HCT116 (cell line): ENCODE measurements around the gene CCDC92B. TPM values are rescaled to one million over a fixed set of nuclear protein-coding genes. Genes with fewer than 3 reads are reported as not detected.

Source experiments
- ATAC-seq: fragments of 200-7000 bp; cut with Tn5 transposase; 2 replicates; pipeline ENCODE4 v1.9.1; 2020; ENCODE audit warnings: mild to moderate bottlenecking, moderate library complexity
- BruUV-seq: library from RNA; stranded (reverse); fragments of 400-500 nt; replicated peaks from 2 replicates; lab custom pipeline; 2021; lab: Mats Ljungman, UMichigan
- CTCF ChIA-PET: fragments of 300-600 bp; sonication (Branson Sonifier 250); formaldehyde crosslinking; loops from one replicate; lab custom pipeline; 2021; ENCODE audit warnings: antibody characterized with exemption; lab: Charles Lee
- POLR2A ChIA-PET: fragments of 300-600, 350-600 bp; sonication (Branson Sonifier 250); formaldehyde crosslinking; loops from one replicate; lab custom pipeline; 2021; ENCODE audit warnings: antibody characterized with exemption; lab: Charles Lee
- RAD21 ChIA-PET, 2 experiments: fragments of 300-600 bp; sonication (Branson Sonifier 250); formaldehyde crosslinking; loops; one replicate each; lab custom pipeline; 2023; ENCODE audit warnings: low total read pairs in 2 of 2; ENCODE audit not compliant: uncharacterized antibody in 2 of 2, unreplicated experiment in 2 of 2, low non-redundant PET in 1 of 2; lab: Charles Lee
- DNase-seq: peaks from one replicate; pipeline ENCODE4 v3.0.0-alpha.2; 2010; ENCODE audit warnings: low read depth, low spot score
- H2AFZ ChIP-seq: fragments of 200-600 bp; shearing (Covaris generic), sonication (generic); 2 replicates; pipeline ENCODE4 v1.6.1; 2017; ENCODE audit warnings: low read depth, mixed run types, mixed read lengths, antibody characterized with exemption, low read length; ENCODE audit not compliant: poor library complexity, severe bottlenecking
- H3K27ac ChIP-seq: 2 replicates; pipeline ENCODE4 v1.5.1; 2012; ENCODE audit warnings: low read depth, low read length
- H3K27me3 ChIP-seq: fragments of 200-600 bp; sonication (generic); 2 replicates; pipeline ENCODE4 v1.6.1; 2016; ENCODE audit warnings: mixed run types, low read length, mixed read lengths; ENCODE audit not compliant: insufficient read depth
- H3K36me3 ChIP-seq, 2 experiments: fragments of 200-500 bp in 1 of 2; fragments of 200-600 bp in 1 of 2; sonication (Bioruptor generic) in 1 of 2; sonication (generic) in 1 of 2; 2 replicates each; pipeline versions ENCODE4 v1.5.1 to v1.6.1; 2014 to 2016; ENCODE audit warnings: low read length in 2 of 2, inconsistent platforms in 1 of 2, mixed read lengths in 1 of 2, mixed run types in 1 of 2; ENCODE audit not compliant: insufficient read depth in 2 of 2, control insufficient read depth in 1 of 2
- H3K4me1 ChIP-seq, 2 experiments: fragments of 200-600 bp in 1 of 2; sonication (generic) in 1 of 2; 2 replicates each; pipeline versions ENCODE4 v1.5.1 to v1.6.1; 2012 to 2017; ENCODE audit warnings: low read length in 2 of 2, inconsistent platforms in 1 of 2, mild to moderate bottlenecking in 1 of 2, mixed read lengths in 1 of 2, mixed run types in 1 of 2, moderate library complexity in 1 of 2; ENCODE audit not compliant: insufficient read depth in 2 of 2, control insufficient read depth in 1 of 2
- H3K4me2 ChIP-seq: fragments of 200-600 bp; sonication (generic); 2 replicates; pipeline ENCODE4 v1.6.1; 2017; ENCODE audit warnings: mixed run types, low read length, mixed read lengths
- H3K4me3 ChIP-seq, 2 experiments: fragments of 200-600 bp in 1 of 2; sonication (generic) in 1 of 2; replicated peaks in 1 of 2; 2 replicates each; pipeline ENCODE4 v1.5.1; 2011 to 2016; ENCODE audit warnings: low read length in 2 of 2, control low read depth in 1 of 2, low read depth in 1 of 2, mild to moderate bottlenecking in 1 of 2, mixed read lengths in 1 of 2, mixed run types in 1 of 2
- H3K79me2 ChIP-seq: fragments of 200-600 bp; sonication (generic); 2 replicates; pipeline ENCODE4 v1.6.1; 2017; ENCODE audit warnings: mild to moderate bottlenecking, mixed run types, low read length, moderate library complexity, mixed read lengths; ENCODE audit not compliant: insufficient read depth
- H3K9ac ChIP-seq: fragments of 200-600 bp; sonication (generic); 2 replicates; pipeline ENCODE4 v1.6.1; 2016; ENCODE audit warnings: low read length, mixed read lengths
- H3K9me2 ChIP-seq: fragments of 200-600 bp; sonication (generic), shearing (Covaris generic); 2 replicates; pipeline ENCODE4 v1.6.1; 2017; ENCODE audit warnings: mixed run types, mild to moderate bottlenecking, moderate library complexity; ENCODE audit not compliant: insufficient read depth
- H3K9me3 ChIP-seq, 2 experiments: fragments of 200-500 bp in 1 of 2; fragments of 200-600 bp in 1 of 2; sonication (Bioruptor generic) in 1 of 2; sonication (generic) in 1 of 2; 2 replicates each; pipeline ENCODE4 v1.6.1; 2014 to 2017; ENCODE audit warnings: low read length in 2 of 2, mixed read lengths in 2 of 2, inconsistent platforms in 1 of 2, low read depth in 1 of 2, mild to moderate bottlenecking in 1 of 2, mixed run types in 1 of 2, moderate library complexity in 1 of 2; ENCODE audit not compliant: control insufficient read depth in 1 of 2, insufficient read depth in 1 of 2
- H4K20me1 ChIP-seq: fragments of 200-600 bp; sonication (generic), shearing (Covaris generic); 2 replicates; pipeline ENCODE4 v1.6.1; 2017; ENCODE audit warnings: mixed run types, mild to moderate bottlenecking, moderate library complexity; ENCODE audit not compliant: insufficient read depth
- CBX3 ChIP-seq: IDR thresholded peaks from 2 replicates; pipeline ENCODE4 v1.6.1; 2012; ENCODE audit warnings: low read depth
- RAD21 ChIP-seq: IDR thresholded peaks from 2 replicates; pipeline ENCODE4 v1.6.1; 2012; ENCODE audit warnings: low read depth, mild to moderate bottlenecking
- intact Hi-C: fragments of 100-400 bp; cut with micrococcal nuclease; formaldehyde crosslinking; loops from 2 replicates; pipeline ENCODE4 v1.10.0; 2022
- total RNA-seq: library from RNA; stranded (reverse); gene quantifications from one replicate; pipeline ENCODE4 v1.2.1, GENCODE V29; 2021; ENCODE audit not compliant: unreplicated experiment
- TF ChIP-seq, protein P1 (sequence below): IDR thresholded peaks from 2 replicates; pipeline ENCODE4 v1.6.1; 2012; ENCODE audit warnings: low read depth

The CCDC92B gene
- total RNA-seq, 1 experiment from 2014 or later, result 0.17 TPM

DNA sequence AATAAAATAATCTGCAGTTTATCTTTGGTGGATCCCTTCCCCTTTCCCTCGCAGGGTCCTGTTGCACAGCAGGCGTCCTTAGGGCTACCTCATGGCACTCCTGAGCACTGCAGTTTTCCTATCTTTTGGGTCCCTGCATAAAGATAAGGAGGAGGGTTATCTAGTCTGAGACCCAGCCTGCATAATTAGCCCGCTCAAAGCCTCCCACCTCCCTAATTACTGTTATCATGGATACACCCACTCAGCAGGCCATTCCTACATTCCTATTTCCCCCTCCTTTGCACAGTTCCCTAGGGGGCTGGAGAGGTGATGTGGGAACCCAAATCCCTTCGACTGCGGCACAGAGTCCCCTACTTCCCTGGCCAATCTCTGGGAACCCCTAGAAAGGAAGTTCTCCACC is 32.8 kb downstream of the CCDC92B start (continued):
- TF ChIP-seq, protein P1, sequence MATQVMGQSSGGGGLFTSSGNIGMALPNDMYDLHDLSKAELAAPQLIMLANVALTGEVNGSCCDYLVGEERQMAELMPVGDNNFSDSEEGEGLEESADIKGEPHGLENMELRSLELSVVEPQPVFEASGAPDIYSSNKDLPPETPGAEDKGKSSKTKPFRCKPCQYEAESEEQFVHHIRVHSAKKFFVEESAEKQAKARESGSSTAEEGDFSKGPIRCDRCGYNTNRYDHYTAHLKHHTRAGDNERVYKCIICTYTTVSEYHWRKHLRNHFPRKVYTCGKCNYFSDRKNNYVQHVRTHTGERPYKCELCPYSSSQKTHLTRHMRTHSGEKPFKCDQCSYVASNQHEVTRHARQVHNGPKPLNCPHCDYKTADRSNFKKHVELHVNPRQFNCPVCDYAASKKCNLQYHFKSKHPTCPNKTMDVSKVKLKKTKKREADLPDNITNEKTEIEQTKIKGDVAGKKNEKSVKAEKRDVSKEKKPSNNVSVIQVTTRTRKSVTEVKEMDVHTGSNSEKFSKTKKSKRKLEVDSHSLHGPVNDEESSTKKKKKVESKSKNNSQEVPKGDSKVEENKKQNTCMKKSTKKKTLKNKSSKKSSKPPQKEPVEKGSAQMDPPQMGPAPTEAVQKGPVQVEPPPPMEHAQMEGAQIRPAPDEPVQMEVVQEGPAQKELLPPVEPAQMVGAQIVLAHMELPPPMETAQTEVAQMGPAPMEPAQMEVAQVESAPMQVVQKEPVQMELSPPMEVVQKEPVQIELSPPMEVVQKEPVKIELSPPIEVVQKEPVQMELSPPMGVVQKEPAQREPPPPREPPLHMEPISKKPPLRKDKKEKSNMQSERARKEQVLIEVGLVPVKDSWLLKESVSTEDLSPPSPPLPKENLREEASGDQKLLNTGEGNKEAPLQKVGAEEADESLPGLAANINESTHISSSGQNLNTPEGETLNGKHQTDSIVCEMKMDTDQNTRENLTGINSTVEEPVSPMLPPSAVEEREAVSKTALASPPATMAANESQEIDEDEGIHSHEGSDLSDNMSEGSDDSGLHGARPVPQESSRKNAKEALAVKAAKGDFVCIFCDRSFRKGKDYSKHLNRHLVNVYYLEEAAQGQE, result no peak

DNA sequence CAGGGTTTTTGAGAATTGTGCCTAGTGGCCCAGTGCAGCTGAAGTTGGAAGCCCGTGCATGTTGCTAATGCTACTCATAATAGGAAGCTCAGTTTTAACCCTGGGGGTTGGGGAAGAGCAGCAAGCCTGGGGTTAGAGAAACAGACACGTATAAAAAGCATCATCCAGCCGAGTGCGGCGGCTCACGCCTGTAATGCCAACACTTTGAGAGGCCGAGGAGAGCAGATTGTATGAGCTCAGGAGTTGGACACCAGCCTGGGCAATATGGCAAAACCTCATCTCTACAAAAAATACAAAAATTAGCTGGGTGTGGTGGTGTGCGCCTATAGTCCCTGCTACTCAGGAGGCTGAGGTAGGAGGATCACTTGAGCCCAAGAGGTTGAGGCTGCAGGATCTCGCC is 35.6 kb downstream of the CCDC92B start:
- no TSS peak for BruUV-seq
- H3K4me2 ChIP-seq, result no peak overlapping the region
- ATAC-seq, result no peak
- no peak overlapping the region for H3K9ac ChIP-seq
- no peak for DNase-seq
- TF ChIP-seq CBX3, result no peak
- no peak for TF ChIP-seq RAD21
- TF ChIP-seq, all 23 proteins: peak for 0
- no peaks in the 10 kb centered on the region for H3K27me3 ChIP-seq
- H3K4me1 ChIP-seq, result peaks cover 28 to 43% of the 10 kb centered on the region in 2 experiments
- RAD21 ChIA-PET, result interaction anchor here in 1 of 2 experiments (0.6 kb wide), 1 partner anchor 110 kb away, joined by 7 read pairs; no protein-coding TSS in a partner anchor
- H4K20me1 ChIP-seq, result no peaks in the 10 kb centered on the region; the same call in 1 of the 2 replicates
- no peaks in the 10 kb centered on the region for H3K9me3 ChIP-seq
- no peaks in the 10 kb centered on the region; a peak in 1 of 4 replicates for H3K36me3 ChIP-seq
- intact Hi-C loops, result no loop called here
- H3K4me3 ChIP-seq, result no peak overlapping the region
- H3K79me2 ChIP-seq, result peaks cover 30% of the 10 kb centered on the region
- no peak overlapping the region for H3K27ac ChIP-seq
- H3K9me2 ChIP-seq, result no peaks in the 10 kb centered on the region
- no peak overlapping the region for H2AFZ ChIP-seq
- CTCF ChIA-PET, result no interaction called here
- POLR2A ChIA-PET, result no interaction called here
